A673 (cell line): Measurements from ENCODE around the gene KDM6B. TPM values are rescaled to one million over a fixed set of nuclear protein-coding genes. Genes with fewer than 3 reads are reported as not detected.

ENCODE experiments used
- BruUV-seq: library from RNA; stranded (reverse); fragments of 400-500 nt; replicated peaks from 2 replicates; lab custom pipeline; 2021; lab: Mats Ljungman, UMichigan
- CTCF ChIA-PET: fragments of 300-600 bp; sonication (Branson Sonifier 250); formaldehyde crosslinking; loops from one replicate; lab custom pipeline; 2022; ENCODE audit warnings: antibody characterized with exemption; lab: Charles Lee
- POLR2A ChIA-PET: fragments of 300-600 bp; sonication (Branson Sonifier 250); formaldehyde crosslinking; loops from one replicate; lab custom pipeline; 2022; ENCODE audit warnings: antibody characterized with exemption; ENCODE audit not compliant: low non-redundant PET; lab: Charles Lee
- DNase-seq: peaks from one replicate; pipeline ENCODE4 v3.0.0-alpha.2; 2015; ENCODE audit warnings: low spot score
- H3K27ac ChIP-seq: fragments of 200-600 bp; sonication (generic); 2 replicates; pipeline ENCODE4 v1.5.1; 2016; ENCODE audit warnings: mixed run types, low read depth, mild to moderate bottlenecking, mixed read lengths, antibody characterized with exemption, low read length; ENCODE audit not compliant: poor library complexity, severe bottlenecking
- H3K27me3 ChIP-seq: fragments of 200-600 bp; sonication (generic); replicated peaks from 2 replicates; pipeline ENCODE4 v1.6.1; 2017; ENCODE audit warnings: mixed run types, low read depth, mild to moderate bottlenecking, mixed read lengths, antibody characterized with exemption, low read length; ENCODE audit not compliant: insufficient read depth, poor library complexity
- H3K36me3 ChIP-seq: fragments of 200-600 bp; sonication (generic); 2 replicates; pipeline ENCODE4 v1.6.1; 2016; ENCODE audit warnings: mixed run types, mild to moderate bottlenecking, mixed read lengths, antibody characterized with exemption, low read length; ENCODE audit not compliant: insufficient read depth, poor library complexity, severe bottlenecking
- H3K4me1 ChIP-seq: fragments of 200-600 bp; sonication (generic); 2 replicates; pipeline ENCODE4 v1.6.1; 2017; ENCODE audit warnings: mixed run types, mild to moderate bottlenecking, mixed read lengths, antibody characterized with exemption, low read length; ENCODE audit not compliant: insufficient read depth, poor library complexity, severe bottlenecking
- H3K4me3 ChIP-seq: fragments of 200-600 bp; sonication (generic); 2 replicates; pipeline ENCODE4 v1.5.1; 2016; ENCODE audit warnings: low read depth, mixed run types, mild to moderate bottlenecking, mixed read lengths, low read length; ENCODE audit not compliant: poor library complexity, severe bottlenecking
- H3K9me3 ChIP-seq: fragments of 200-600 bp; sonication (generic); 2 replicates; pipeline ENCODE4 v1.6.1; 2016; ENCODE audit warnings: mixed run types, low read depth, mild to moderate bottlenecking, mixed read lengths, antibody characterized with exemption, low read length; ENCODE audit not compliant: poor library complexity, severe bottlenecking
- CTCF ChIP-seq: fragments of 300-800, 200-600 bp; sonication (generic); conservative IDR thresholded peaks from 2 replicates; pipeline ENCODE4 v1.5.1; 2017; ENCODE audit warnings: low read depth, mild to moderate bottlenecking, antibody characterized with exemption, low read length, moderate library complexity, mixed read lengths
- EZH2 ChIP-seq: fragments of 200-600 bp; sonication (generic); IDR thresholded peaks from 2 replicates; pipeline ENCODE4 v1.6.1; 2017; ENCODE audit warnings: borderline replicate concordance, low read depth, mild to moderate bottlenecking, mixed read lengths, antibody characterized with exemption, low read length; ENCODE audit not compliant: poor library complexity, severe bottlenecking
- intact Hi-C: fragments of 100-400 bp; cut with micrococcal nuclease; formaldehyde crosslinking; loops from one replicate; pipeline ENCODE4 v1.10.0; 2022; ENCODE audit not compliant: unreplicated experiment
- total RNA-seq: library from RNA; stranded (reverse); gene quantifications from 2 replicates; pipeline ENCODE4 v1.2.3, GENCODE V29; 2021

KDM6B gene
- total RNA-seq, 1 experiment from 2014 or later, result 46.8 TPM

DNA sequence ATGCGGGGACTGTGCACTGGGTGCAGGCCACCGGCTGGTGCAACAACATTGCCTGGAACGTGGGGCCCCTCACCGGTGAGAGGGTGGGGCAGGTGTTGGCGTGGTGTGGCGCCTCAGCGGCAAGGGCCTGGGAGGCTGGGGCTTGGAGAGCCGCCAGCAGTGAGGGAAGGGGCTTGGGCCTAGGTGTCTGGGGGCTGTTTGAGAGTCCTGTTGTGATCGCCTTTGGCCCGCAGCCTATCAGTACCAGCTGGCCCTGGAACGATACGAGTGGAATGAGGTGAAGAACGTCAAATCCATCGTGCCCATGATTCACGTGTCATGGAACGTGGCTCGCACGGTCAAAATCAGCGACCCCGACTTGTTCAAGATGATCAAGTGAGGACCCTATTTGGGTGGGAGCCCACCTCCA is 18.2 kb downstream of the KDM6B start:
- no peak for DNase-seq
- Histone ChIP-seq H3K36me3 (peaks cover 62% of the 10 kb centered on the region), H3K9me3 (no peaks in the 10 kb centered on the region), H3K27ac (no peak overlapping the region), H3K27me3 (no peaks in the 10 kb centered on the region), H3K4me1 (peaks cover 10% of the 10 kb centered on the region), H3K4me3 (no peak overlapping the region)
- intact Hi-C loops, result no loop called here
- no peak for TF ChIP-seq EZH2
- no TSS peak for BruUV-seq
- ChIA-PET POLR2A (no interaction called here), CTCF (no interaction called here)

DNA sequence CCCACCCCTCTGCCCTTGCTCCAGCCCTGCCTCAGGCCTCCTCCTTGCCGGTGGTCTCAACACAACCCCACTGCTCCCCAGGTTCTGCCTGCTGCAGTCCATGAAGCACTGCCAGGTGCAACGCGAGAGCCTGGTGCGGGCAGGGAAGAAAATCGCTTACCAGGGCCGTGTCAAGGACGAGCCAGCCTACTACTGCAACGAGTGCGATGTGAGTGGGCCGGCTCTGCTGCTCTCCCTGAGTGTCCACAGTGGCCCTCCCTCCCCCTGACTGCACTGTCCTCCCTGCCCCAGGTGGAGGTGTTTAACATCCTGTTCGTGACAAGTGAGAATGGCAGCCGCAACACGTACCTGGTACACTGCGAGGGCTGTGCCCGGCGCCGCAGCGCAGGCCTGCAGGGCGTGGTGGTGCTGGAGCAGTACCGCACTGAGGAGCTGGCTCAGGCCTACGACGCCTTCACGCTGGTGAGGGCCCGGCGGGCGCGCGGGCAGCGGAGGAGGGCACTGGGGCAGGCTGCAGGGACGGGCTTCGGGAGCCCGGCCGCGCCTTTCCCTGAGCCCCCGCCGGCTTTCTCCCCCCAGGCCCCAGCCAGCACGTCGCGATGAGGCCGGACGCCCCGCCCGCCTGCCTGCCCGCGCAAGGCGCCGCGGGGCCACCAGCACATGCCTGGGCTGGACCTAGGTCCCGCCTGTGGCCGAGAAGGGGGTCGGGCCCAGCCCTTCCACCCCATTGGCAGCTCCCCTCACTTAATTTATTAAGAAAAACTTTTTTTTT is 19.1 kb downstream of the KDM6B start:
- Histone ChIP-seq H3K36me3 (peaks cover 57% of the 10 kb centered on the region), H3K4me3 (no peak overlapping the region), H3K9me3 (no peaks in the 10 kb centered on the region), H3K27ac (no peak overlapping the region), H3K4me1 (peaks cover 10% of the 10 kb centered on the region), H3K27me3 (no peaks in the 10 kb centered on the region)
- TF ChIP-seq EZH2, result no peak
- no peak for TF ChIP-seq CTCF
- ChIA-PET CTCF (no interaction called here), POLR2A (no interaction called here)
- DNase-seq, result no peak
- no TSS peak for BruUV-seq
- intact Hi-C loops, result no loop called here

GRCh38 chr17:7853691-7854038 is 19.6 kb downstream of the KDM6B start:
- no peaks in the 10 kb centered on the region for H3K9me3 ChIP-seq
- H3K27ac ChIP-seq, result no peak overlapping the region
- no peak overlapping the region for H3K4me3 ChIP-seq
- ChIA-PET POLR2A (no interaction called here), CTCF (no interaction called here)
- intact Hi-C loops, result no loop called here
- peaks cover 52% of the 10 kb centered on the region for H3K36me3 ChIP-seq
- peaks cover 11% of the 10 kb centered on the region for H3K4me1 ChIP-seq
- no peak for DNase-seq
- no peaks in the 10 kb centered on the region for H3K27me3 ChIP-seq
- no TSS peak for BruUV-seq
- TF ChIP-seq EZH2 (no peak), CTCF (no peak)
